T47D (cell line): ENCODE results near the gene FAM149B1.
"Not testable (repeated sequence)": the region's sequence is repeated elsewhere in the genome, so short reads cannot be mapped to it uniquely, and the experiment has no call there.

Experiments used
- DNase-seq, 2 experiments: peaks; one replicate each; pipeline versions ENCODE4 v3.0.0 to v3.0.0-alpha.2; 2011 to 2012; ENCODE audit warnings: low read depth in 1 of 2, low spot score in 1 of 2
- JUND ChIP-seq: IDR thresholded peaks from 2 replicates; pipeline ENCODE4 v1.6.1; 2012; ENCODE audit warnings: low read depth
- in situ Hi-C: cut with HindIII; loops from 2 replicates; pipeline ENCODE4 v1.10.0; 2016; ENCODE audit warnings: low sequenced_read_pairs, low pct_unique_long_range_greater_than_20kb

Gene FAM149B1

DNA sequence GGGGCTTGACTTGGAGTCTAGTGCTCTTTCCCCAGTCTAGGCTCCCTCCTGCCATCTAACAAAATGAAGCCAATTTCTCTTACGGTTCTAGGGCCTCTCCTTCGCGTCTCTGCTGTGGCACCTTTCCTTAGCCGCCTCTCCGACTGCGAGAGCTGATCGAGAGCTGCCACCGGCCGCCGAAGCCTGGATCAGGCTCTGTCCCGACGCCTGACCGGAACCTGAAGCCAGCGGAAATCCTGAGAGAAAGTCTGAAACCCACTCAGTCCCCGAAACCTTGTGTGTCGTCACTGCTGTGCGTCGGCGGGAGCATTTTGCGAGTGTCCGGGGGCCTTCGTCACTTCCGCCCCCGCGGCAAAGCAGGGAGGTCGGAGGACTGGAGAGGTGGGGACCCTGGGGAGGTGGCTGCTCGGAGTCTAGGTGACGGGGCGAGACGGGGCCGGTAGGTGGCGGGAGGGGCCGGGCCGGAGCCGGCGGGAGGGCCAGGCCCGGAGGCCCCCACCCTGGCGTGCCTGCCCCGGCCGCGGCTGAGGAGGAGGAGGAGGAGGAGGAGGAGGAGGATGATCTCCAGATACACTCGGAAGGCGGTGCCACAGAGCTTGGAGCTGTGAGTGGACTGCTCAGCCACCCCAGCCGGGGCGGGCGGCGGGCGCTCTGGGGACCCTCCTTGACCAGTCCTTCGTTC, at the start of gene FAM149B1, which contains the start of gene ECD:
FAM149B1 (plus strand) TSS at position 337 of the 682 bp plus-strand sequence; CDS start at position 558, 221 bp downstream.
ECD (minus strand) TSS at position 226 of the 682 bp plus-strand sequence. CDS start 4,071 bp downstream, outside the sequence.
- no peak for TF ChIP-seq JUND
- in situ Hi-C loops: no loop called here
- peak; percentile 90 to 98 for DNase-seq

DNA sequence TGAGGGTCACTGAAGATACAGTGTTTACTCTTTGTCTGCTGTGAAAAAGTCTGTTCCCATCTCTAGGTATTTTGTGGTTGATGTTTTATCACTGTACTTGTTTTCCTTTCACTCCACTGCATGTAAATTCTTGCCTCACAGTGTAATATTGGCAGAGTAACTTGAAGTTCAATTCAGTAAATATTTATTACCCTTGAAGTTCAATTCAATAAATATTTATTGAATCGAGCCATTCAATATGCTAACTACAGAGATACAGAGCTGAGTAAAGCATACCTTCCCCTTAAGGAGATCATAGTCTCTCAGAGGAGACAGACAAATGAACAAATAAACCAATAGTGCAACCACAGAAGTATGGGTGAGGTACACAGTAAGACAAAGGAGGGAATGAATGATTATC, 48.5 kb upstream of the FAM149B1 start:
- in situ Hi-C loops: no loop called here
- DNase-seq: peak in 1 of 2 experiments; percentile 24
- no peak for TF ChIP-seq JUND

DNA sequence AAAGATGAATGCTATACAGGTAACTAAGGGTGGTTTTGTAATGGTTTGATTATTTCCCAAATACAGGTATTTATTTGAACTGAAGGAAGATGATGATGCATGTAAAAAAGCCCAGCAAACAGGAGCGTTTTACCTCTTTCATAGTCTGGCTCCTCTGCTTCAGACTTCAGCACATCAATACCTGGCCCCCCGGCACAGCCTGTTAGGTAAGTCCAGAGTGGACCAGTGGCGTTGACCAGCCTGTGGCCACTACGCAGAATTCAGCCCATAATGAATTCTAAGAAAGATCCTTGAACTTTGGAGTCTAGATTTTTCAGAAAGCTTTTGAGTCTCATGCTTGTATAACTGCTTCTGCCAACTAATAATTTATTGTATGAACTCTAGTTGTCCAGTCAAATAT, 48.0 kb upstream of the FAM149B1 start:
- in situ Hi-C loops: no loop called here
- no peak for TF ChIP-seq JUND
- DNase-seq: no peak

DNA sequence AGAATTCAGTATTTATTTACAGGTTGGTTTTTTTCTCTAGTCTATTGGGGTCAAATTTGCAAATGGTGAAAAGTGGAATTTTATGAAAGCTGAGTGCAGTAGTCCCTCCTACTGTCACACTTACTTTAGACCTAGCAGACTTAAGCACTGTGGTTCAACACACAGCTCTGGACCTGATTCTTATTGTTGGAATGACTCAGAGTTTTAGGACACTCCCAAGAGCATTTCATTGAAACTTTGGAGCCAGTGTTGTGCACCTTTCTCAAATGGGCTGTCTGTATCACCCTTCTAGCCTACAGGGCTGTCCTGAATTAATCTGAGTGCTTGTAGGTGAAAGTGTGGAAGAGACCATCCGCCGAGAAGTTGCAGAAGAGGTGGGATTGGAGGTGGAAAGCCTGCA, 41.6 kb upstream of the FAM149B1 start:
- DNase-seq: no peak
- in situ Hi-C loops: no loop called here
- TF ChIP-seq JUND: no peak

DNA sequence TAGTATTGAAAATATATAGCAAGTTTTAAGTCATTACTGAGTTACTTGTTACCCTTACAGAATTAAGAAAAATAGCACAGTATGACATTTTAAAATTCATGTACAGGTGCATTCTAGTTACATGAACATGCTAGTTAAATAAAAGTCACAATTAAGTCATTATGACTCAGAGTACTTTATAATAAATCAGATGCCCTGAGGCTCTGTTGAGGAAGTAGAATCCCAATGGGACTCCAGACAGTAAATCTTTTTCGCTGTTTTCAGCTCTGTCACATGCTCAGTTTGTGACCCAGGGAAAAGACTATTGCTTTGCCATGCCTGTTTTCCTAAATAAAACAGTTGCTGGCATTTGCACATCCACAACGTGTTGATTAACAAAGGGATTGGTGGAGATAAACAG, 36.6 kb upstream of the FAM149B1 start:
- in situ Hi-C loops: no loop called here
- DNase-seq: no peak
- no peak for TF ChIP-seq JUND

DNA sequence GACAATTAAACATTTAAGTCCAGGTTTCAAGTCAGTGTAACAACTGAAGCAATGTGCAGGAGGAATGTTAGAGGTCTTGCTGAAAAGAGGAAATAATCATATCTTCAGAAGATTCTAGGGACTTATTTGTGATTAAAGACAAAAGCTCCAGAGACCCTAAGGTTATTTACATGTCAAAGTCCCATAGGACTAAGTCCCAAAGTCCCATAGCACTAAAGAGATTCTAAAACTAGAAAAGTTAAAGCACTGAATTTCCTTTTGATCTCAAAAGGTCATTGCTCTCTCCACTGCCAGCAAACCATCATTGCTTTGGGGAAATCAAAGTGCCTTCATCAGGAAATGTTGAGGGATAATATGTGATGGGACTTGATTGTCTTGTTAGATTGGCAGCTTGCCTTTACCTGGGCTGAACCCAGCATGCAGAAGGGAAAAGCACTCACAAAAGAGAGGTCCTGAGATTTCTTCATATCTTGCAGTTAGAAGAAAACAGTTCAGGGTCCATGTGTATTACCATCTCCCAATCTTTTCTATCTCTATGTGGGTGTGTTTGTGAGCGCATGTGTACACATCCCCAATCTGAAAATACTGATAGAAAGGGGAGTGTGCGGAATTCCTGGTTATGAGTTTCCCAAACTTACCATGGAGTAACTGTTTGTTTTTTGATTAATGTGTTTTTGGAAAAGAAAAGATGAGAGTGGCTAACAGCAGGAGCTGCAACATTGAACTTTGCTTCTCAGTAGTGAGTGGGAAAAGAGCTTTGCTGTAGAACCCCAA, 35.8 kb upstream of the FAM149B1 start:
- TF ChIP-seq JUND: no peak
- in situ Hi-C loops: no loop called here

DNA sequence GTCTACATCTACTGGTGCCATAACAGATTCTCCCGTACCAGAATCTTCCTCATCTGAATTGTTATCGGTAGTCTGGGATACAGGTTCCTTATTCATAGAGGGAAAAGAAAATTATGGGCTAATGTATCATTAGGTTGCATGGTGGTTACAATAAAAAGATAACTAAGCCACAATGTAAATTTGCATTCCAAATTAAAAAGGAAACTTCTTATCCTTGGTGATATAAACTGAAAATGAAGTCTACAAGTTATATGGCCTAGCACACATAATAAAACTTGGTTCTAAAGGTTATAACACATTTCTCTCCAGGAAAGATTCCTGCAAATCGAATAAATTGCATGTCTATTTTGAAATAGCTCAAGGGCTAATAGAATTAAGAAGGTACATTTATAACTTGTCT, 33.2 kb upstream of the FAM149B1 start:
- no peak for DNase-seq
- in situ Hi-C loops: no loop called here
- TF ChIP-seq JUND: no peak

More for the DNA sequence above, 35.8 kb upstream of the FAM149B1 start:
- no peak for DNase-seq

DNA sequence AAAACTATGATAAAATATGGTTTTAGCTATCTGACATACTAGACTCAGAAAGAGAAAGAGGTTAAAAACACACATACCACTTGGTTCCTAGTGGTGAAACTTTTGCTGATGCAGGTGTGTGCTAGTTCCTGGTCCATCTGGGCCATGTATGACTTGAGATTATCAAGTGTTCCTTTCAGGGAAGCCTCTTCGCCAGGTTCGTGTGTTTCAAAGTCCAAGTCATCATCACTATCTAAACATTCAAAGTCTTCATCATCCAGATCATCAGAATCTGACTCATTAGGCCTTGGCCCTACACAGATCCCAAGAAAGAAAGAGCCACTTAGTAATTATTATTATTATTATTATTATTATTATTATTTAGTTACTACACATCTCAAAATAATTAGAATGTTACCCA, 31.3 kb upstream of the FAM149B1 start:
- in situ Hi-C loops: no loop called here
- no peak for DNase-seq
- no peak for TF ChIP-seq JUND

DNA sequence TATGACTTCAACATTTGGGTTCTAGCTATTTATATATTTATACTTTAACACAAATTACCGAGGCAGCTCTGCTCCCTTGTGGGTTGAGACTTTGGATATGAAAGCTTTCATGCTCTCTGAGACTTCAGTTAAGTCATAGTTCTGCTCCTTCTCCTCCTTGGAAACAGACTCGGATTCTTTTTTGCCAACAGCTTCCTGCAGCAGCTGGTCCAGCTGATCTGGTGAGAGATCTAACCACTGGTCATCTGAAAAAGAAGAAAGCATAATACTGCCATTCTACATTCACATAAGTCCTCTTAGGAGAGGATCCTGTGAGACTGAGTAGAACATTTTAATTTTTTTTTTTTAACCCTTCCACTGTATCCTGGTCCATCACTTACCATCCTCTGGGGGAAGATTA, 28.7 kb upstream of the FAM149B1 start:
- DNase-seq: no peak
- no peak for TF ChIP-seq JUND
- in situ Hi-C loops: no loop called here

DNA sequence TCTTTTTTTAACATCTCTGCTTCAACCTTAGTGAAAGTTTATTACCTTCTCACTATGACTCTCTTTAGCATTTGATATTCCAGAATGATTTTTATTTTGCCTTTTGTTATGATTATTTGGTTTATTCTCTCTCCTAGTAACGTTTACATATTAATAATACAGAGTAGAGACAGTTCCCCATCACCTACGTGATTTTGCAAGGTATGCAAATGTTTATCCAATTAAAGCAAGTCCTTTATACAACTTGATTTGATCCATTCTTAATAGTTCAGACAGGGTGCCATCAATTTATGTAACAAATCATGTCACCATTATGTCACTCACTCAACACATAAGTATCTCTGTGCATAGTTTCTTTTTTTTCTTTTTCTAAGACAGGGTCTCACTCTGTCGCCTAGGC, 26.3 kb upstream of the FAM149B1 start:
- in situ Hi-C loops: no loop called here
- TF ChIP-seq JUND: no peak
- DNase-seq: no peak

DNA sequence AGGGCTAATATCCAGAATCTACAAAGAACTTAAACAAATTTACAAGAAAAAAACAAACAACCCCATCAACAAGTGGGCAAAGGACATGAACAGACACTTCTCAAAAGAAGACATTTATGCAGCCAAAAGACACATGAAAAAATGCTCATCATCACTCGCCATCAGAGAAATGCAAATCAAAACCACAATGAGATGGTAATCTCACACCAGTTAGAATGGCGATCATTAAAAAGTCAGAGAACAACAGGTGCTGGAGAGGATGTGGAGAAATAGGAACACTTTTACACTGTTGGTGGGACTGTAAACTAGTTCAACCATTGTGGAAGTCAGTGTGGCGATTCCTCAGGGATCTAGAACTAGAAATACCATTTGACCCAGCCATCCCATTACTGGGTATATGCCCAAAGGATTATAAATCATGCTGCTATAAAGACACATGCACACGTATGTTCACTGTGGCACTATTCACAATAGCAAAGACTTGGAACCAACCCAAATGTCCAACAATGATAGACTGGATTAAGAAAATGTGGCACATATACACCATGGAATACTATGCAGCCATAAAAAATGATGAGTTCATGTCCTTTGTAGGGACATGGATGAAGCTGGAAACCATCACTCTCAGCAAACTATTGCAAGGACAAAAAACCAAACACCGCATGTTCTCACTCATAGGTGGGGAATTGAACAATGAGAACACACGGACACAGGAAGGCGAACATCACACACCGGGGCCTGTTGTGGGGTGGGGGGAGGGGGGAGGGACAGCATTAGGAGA, 17.1 kb upstream of the FAM149B1 start:
- in situ Hi-C loops, DNase-seq: not testable (repeated sequence)

DNA sequence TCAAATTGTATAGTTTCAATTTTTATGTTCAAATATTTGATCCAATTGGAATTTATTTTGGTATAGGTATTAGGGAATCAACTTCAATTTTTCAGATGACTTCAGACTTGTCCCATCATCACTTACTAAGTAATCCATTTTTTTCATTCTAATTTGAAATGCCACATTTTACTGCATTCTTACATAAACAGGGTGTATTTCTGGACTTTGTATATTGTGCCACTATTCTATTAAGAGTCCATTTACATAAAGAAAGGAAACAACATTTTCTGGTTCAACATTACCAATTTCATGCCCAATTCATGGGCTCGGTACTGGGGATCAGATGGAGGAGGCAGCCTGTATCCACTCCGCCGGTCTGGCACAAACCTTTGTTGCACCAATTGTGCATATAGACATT, 15.9 kb upstream of the FAM149B1 start:
- in situ Hi-C loops: no loop called here
- no peak for DNase-seq
- no peak for TF ChIP-seq JUND

DNA sequence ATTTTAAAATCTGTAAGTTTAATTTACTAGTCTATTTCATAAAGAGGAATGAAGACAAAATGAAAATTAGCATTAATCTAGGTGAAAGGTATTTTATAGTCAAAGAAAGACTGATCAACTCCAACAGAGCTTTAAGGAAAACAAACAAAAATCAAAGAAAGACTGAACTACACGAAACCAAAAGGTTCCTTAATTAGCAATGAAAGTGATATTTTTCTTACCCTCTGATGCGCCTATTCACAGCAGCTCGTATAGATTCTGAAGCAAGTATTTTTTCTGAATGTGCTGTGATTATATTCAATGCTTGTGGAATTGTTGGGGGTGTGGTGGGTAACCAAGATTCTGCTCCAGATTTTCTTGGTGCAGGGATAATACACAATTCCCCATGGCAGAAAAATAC, 11.9 kb upstream of the FAM149B1 start:
- no peak for DNase-seq
- no peak for TF ChIP-seq JUND
- in situ Hi-C loops: no loop called here
